Activated naive CD8-positive, alpha-beta T cell treated with anti-CD3 and anti-CD28 coated beads, Interleukin-2, amount 50 U/mL, for 24 hours (primary cell): Measurements from ENCODE around the gene NFATC3.

Experiments used
- ATAC-seq: fragments of 150-1000 bp; cut with Tn5 transposase; one replicate; pipeline ENCODE4 v1.10.0; 2021
- DNase-seq: peaks from one replicate; pipeline ENCODE4 v3.0.0; 2021
- H3K27ac Mint-ChIP-seq: one replicate; pipeline ENCODE4 v1.8.0; 2021; ENCODE audit warnings: mild to moderate bottlenecking, mixed read lengths
- H3K27me3 Mint-ChIP-seq: one replicate; pipeline ENCODE4 v1.8.0; 2021; ENCODE audit warnings: mixed read lengths
- H3K36me3 Mint-ChIP-seq: one replicate; pipeline ENCODE4 v1.8.0; 2021; ENCODE audit warnings: low read depth, mixed read lengths
- H3K4me1 Mint-ChIP-seq: one replicate; pipeline ENCODE4 v1.8.0; 2021; ENCODE audit warnings: mixed read lengths
- H3K4me3 Mint-ChIP-seq: one replicate; pipeline ENCODE4 v1.8.0; 2021; ENCODE audit warnings: mild to moderate bottlenecking, moderate library complexity, mixed read lengths
- H3K9me3 Mint-ChIP-seq: one replicate; pipeline ENCODE4 v1.8.0; 2021; ENCODE audit warnings: mixed read lengths

Gene NFATC3

GRCh38 chr16:68236826-68237242 lies 151.7 kb downstream of the NFATC3 start:
- DNase-seq (peak; percentile 31), ATAC-seq (no peak)
- Mint-ChIP-seq H3K27ac (peak overlapping the region; percentile 87), H3K9me3 (no peaks in the 10 kb centered on the region), H3K27me3 (no peaks in the 10 kb centered on the region), H3K4me1 (peaks cover 41% of the 10 kb centered on the region), H3K4me3 (peak overlapping the region; percentile 90), H3K36me3 (no peaks in the 10 kb centered on the region)

GRCh38 chr16:68237243-68238028 lies 152.3 kb downstream of the NFATC3 start:
- Mint-ChIP-seq H3K36me3 (no peaks in the 10 kb centered on the region), H3K9me3 (no peaks in the 10 kb centered on the region), H3K27ac (peak overlapping the region; percentile 87), H3K4me3 (peak overlapping the region; percentile 90), H3K27me3 (no peaks in the 10 kb centered on the region), H3K4me1 (peaks cover 41% of the 10 kb centered on the region)
- DNase-seq (peak; percentile 94), ATAC-seq (peak; percentile 73)

- ATAC-seq: no peak
- DNase-seq: no peak
- Mint-ChIP-seq H3K36me3 (no peaks in the 10 kb centered on the region), H3K27me3 (no peaks in the 10 kb centered on the region), H3K4me1 (peaks cover 36% of the 10 kb centered on the region), H3K9me3 (no peaks in the 10 kb centered on the region), H3K4me3 (peak overlapping the region; percentile 90), H3K27ac (peak overlapping the region; percentile 87)
These were observed 152.8 kb downstream of the NFATC3 start for GRCh38 chr16:68238029-68238345.

- Mint-ChIP-seq H3K27me3 (no peaks in the 10 kb centered on the region), H3K4me3 (no peak overlapping the region), H3K27ac (no peak overlapping the region), H3K4me1 (peaks cover 40% of the 10 kb centered on the region), H3K9me3 (no peaks in the 10 kb centered on the region), H3K36me3 (no peaks in the 10 kb centered on the region)
- DNase-seq: no peak
- ATAC-seq: no peak
These were observed 156.9 kb downstream of the NFATC3 start for GRCh38 chr16:68242085-68242484.

GRCh38 chr16:68242926-68243858 lies 158.0 kb downstream of the NFATC3 start:
- ATAC-seq (no peak), DNase-seq (no peak)
- Mint-ChIP-seq H3K27ac (no peak overlapping the region), H3K27me3 (no peaks in the 10 kb centered on the region), H3K4me1 (peaks cover 34% of the 10 kb centered on the region), H3K9me3 (no peaks in the 10 kb centered on the region), H3K36me3 (no peaks in the 10 kb centered on the region), H3K4me3 (no peak overlapping the region)

GRCh38 chr16:68244481-68244902 lies 159.3 kb downstream of the NFATC3 start:
- H3K9me3 Mint-ChIP-seq: no peaks in the 10 kb centered on the region
- peak overlapping the region; percentile 83 for H3K27ac Mint-ChIP-seq
- H3K27me3 Mint-ChIP-seq: no peaks in the 10 kb centered on the region
- no peaks in the 10 kb centered on the region for H3K36me3 Mint-ChIP-seq
- H3K4me1 Mint-ChIP-seq: peaks cover 27% of the 10 kb centered on the region
- H3K4me3 Mint-ChIP-seq: peak overlapping the region; percentile 96
- ATAC-seq (no peak), DNase-seq (peak; percentile 6)

GRCh38 chr16:68244903-68245853 lies 160.0 kb downstream of the NFATC3 start, which contains the start of gene PLA2G15:
Gene PLA2G15, plus strand, starts transcription at chr16:68245373. Its CDS starts 54 bp downstream, at chr16:68245427.
- H3K27ac Mint-ChIP-seq: peak within 1 kb of the TSS; percentile 83
- peaks cover 2% of the 10 kb centered on the region for H3K36me3 Mint-ChIP-seq
- peaks cover 23% of the 10 kb centered on the region for H3K4me1 Mint-ChIP-seq
- no peaks in the 10 kb centered on the region for H3K9me3 Mint-ChIP-seq
- H3K4me3 Mint-ChIP-seq: peak within 1 kb of the TSS; percentile 96
- DNase-seq (peak; percentile 98), ATAC-seq (peak; percentile 93)
- H3K27me3 Mint-ChIP-seq: no peaks in the 10 kb centered on the region

- no peak for DNase-seq
- H3K4me3 Mint-ChIP-seq: peak overlapping the region; percentile 96
- peaks cover 5% of the 10 kb centered on the region for H3K36me3 Mint-ChIP-seq
- no peak for ATAC-seq
- H3K9me3 Mint-ChIP-seq: no peaks in the 10 kb centered on the region
- no peaks in the 10 kb centered on the region for H3K27me3 Mint-ChIP-seq
- H3K27ac Mint-ChIP-seq: peak overlapping the region; percentile 43
- H3K4me1 Mint-ChIP-seq: peaks cover 23% of the 10 kb centered on the region
These were observed 161.0 kb downstream of the NFATC3 start for GRCh38 chr16:68246121-68246520.

- no peak for DNase-seq
- ATAC-seq: no peak
- Mint-ChIP-seq H3K4me3 (peak overlapping the region; percentile 96), H3K36me3 (peaks cover 5% of the 10 kb centered on the region), H3K27ac (peak overlapping the region; percentile 43), H3K27me3 (no peaks in the 10 kb centered on the region), H3K4me1 (peaks cover 23% of the 10 kb centered on the region), H3K9me3 (no peaks in the 10 kb centered on the region)
These were observed 161.5 kb downstream of the NFATC3 start for GRCh38 chr16:68246666-68247065.

- Mint-ChIP-seq H3K9me3 (no peaks in the 10 kb centered on the region), H3K27me3 (no peaks in the 10 kb centered on the region), H3K4me1 (peaks cover 25% of the 10 kb centered on the region), H3K27ac (no peak overlapping the region), H3K4me3 (no peak overlapping the region), H3K36me3 (peaks cover 8% of the 10 kb centered on the region)
- DNase-seq (no peak), ATAC-seq (no peak)
These were observed 162.2 kb downstream of the NFATC3 start for GRCh38 chr16:68247400-68247799.

- no peak for DNase-seq
- Mint-ChIP-seq H3K27ac (no peak overlapping the region), H3K4me3 (no peak overlapping the region), H3K36me3 (peaks cover 8% of the 10 kb centered on the region), H3K9me3 (no peaks in the 10 kb centered on the region), H3K4me1 (peaks cover 25% of the 10 kb centered on the region), H3K27me3 (no peaks in the 10 kb centered on the region)
- ATAC-seq: no peak
These were observed 162.8 kb downstream of the NFATC3 start for GRCh38 chr16:68247932-68248331.

- no peak overlapping the region for H3K4me3 Mint-ChIP-seq
- DNase-seq (no peak), ATAC-seq (no peak)
- H3K27me3 Mint-ChIP-seq: no peaks in the 10 kb centered on the region
- H3K9me3 Mint-ChIP-seq: no peaks in the 10 kb centered on the region
- H3K27ac Mint-ChIP-seq: no peak overlapping the region
- peaks cover 22% of the 10 kb centered on the region for H3K4me1 Mint-ChIP-seq
- H3K36me3 Mint-ChIP-seq: peaks cover 8% of the 10 kb centered on the region
These were observed 164.2 kb downstream of the NFATC3 start for GRCh38 chr16:68249371-68249770.

GRCh38 chr16:68250951-68251350 lies 165.8 kb downstream of the NFATC3 start:
- H3K4me3 Mint-ChIP-seq: no peak overlapping the region
- H3K27ac Mint-ChIP-seq: no peak overlapping the region

GRCh38 chr16:68251832-68252231 lies 166.7 kb downstream of the NFATC3 start:
- ATAC-seq: no peak
- no peak for DNase-seq
- no peaks in the 10 kb centered on the region for H3K27me3 Mint-ChIP-seq

More at GRCh38 chr16:68250951-68251350, 165.8 kb downstream of the NFATC3 start:
- H3K4me1 Mint-ChIP-seq: peaks cover 11% of the 10 kb centered on the region
- no peaks in the 10 kb centered on the region for H3K27me3 Mint-ChIP-seq
- no peak for DNase-seq
- no peak for ATAC-seq
- no peaks in the 10 kb centered on the region for H3K9me3 Mint-ChIP-seq
- H3K36me3 Mint-ChIP-seq: peaks cover 8% of the 10 kb centered on the region

More at GRCh38 chr16:68251832-68252231, 166.7 kb downstream of the NFATC3 start:
- Mint-ChIP-seq H3K27ac (no peak overlapping the region), H3K4me1 (peaks cover 3% of the 10 kb centered on the region), H3K36me3 (peaks cover 8% of the 10 kb centered on the region), H3K4me3 (no peak overlapping the region), H3K9me3 (no peaks in the 10 kb centered on the region)
